Measurements from ENCODE around the gene OBSL1.

Gene OBSL1

GRCh38 chr2:219551441-219552381 lies 19.6 kb downstream of the OBSL1 start:
- DNase-seq (ENCODE audit: low read depth, low spot score) = no peak

- DNase-seq (ENCODE audit: low read depth, low spot score) = no peak
Observed at GRCh38 chr2:219549619-219550018, 21.7 kb downstream of the OBSL1 start.

- no peak for DNase-seq (ENCODE audit: low read depth, low spot score)
Observed at GRCh38 chr2:219548990-219549389, 22.3 kb downstream of the OBSL1 start.

- no peak for DNase-seq (ENCODE audit: low read depth, low spot score)
Observed at GRCh38 chr2:219547621-219548020, 23.7 kb downstream of the OBSL1 start.

GRCh38 chr2:219545943-219546352 lies 25.4 kb downstream of the OBSL1 start:
- no peak for DNase-seq (ENCODE audit: low read depth, low spot score)

- DNase-seq (ENCODE audit: low read depth, low spot score) = no peak
Observed at GRCh38 chr2:219545295-219545942, 25.9 kb downstream of the OBSL1 start.

GRCh38 chr2:219544567-219544966 lies 26.8 kb downstream of the OBSL1 start:
- no peak for DNase-seq (ENCODE audit: low read depth, low spot score)

GRCh38 chr2:219543596-219544358 lies 27.6 kb downstream of the OBSL1 start, which contains the start of the genes CHPF and TMEM198:
Gene CHPF (minus strand): TSS chr2:219543809. CDS start chr2:219543538, 271 bp downstream.
Gene TMEM198 (plus strand): TSS chr2:219544028. CDS start chr2:219544728, 700 bp downstream.
- DNase-seq (ENCODE audit: low read depth, low spot score) = peak; percentile 93

GRCh38 chr2:219542931-219543595 lies 28.3 kb downstream of the OBSL1 start:
- DNase-seq (ENCODE audit: low read depth, low spot score) = no peak

GRCh38 chr2:219541611-219542180 lies 29.6 kb downstream of the OBSL1 start:
- DNase-seq (ENCODE audit: low read depth, low spot score) = no peak

- DNase-seq (ENCODE audit: low read depth, low spot score) = no peak
Observed at GRCh38 chr2:219540784-219541504, 30.4 kb downstream of the OBSL1 start.

GRCh38 chr2:219539926-219540678 lies 31.2 kb downstream of the OBSL1 start:
- no peak for DNase-seq (ENCODE audit: low read depth, low spot score)

GRCh38 chr2:219538956-219539788 lies 32.2 kb downstream of the OBSL1 start:
- DNase-seq (ENCODE audit: low read depth, low spot score) = no peak

GRCh38 chr2:219538504-219538951 lies 32.8 kb downstream of the OBSL1 start:
- peak; percentile 34 for DNase-seq (ENCODE audit: low read depth, low spot score)

- no peak for DNase-seq (ENCODE audit: low read depth, low spot score)
Observed at GRCh38 chr2:219537657-219538488, 33.5 kb downstream of the OBSL1 start.

GRCh38 chr2:219536967-219537366 lies 34.4 kb downstream of the OBSL1 start:
- DNase-seq (ENCODE audit: low read depth, low spot score) = no peak

GRCh38 chr2:219536425-219536824 lies 34.9 kb downstream of the OBSL1 start:
- no peak for DNase-seq (ENCODE audit: low read depth, low spot score)
